Activated CD4-positive, alpha-beta T cell treated with anti-CD3 and anti-CD28 coated beads for 36 hours (primary cell): ENCODE data around the gene ZSCAN2. TPM values are rescaled to one million over a fixed set of nuclear protein-coding genes. Genes with fewer than 3 reads are reported as not detected.
"Not testable (repeated sequence)": the region's sequence is repeated elsewhere in the genome, so short reads cannot be mapped to it uniquely, and the experiment has no call there.

Experiments used
- ATAC-seq: fragments of 200-7000 bp; cut with Tn5 transposase; one replicate; pipeline ENCODE4 v1.10.0; 2021; ENCODE audit warnings: mild to moderate bottlenecking, moderate library complexity
- CTCF ChIA-PET: fragments of 350-600 bp; sonication (Branson Sonifier 250); formaldehyde crosslinking; loops from one replicate; lab custom pipeline; 2021; ENCODE audit warnings: antibody characterized with exemption; lab: Charles Lee
- POLR2A ChIA-PET: fragments of 350-600 bp; sonication (Branson Sonifier 250); formaldehyde crosslinking; loops from one replicate; lab custom pipeline; 2021; ENCODE audit warnings: antibody characterized with exemption, inconsistent platforms; lab: Charles Lee
- DNase-seq: peaks from one replicate; pipeline ENCODE4 v3.0.0-alpha.2; 2020
- H3K27ac Mint-ChIP-seq: one replicate; pipeline ENCODE4 v1.8.0; 2021; ENCODE audit warnings: mixed read lengths
- H3K27me3 Mint-ChIP-seq: one replicate; pipeline ENCODE4 v1.8.0; 2021; ENCODE audit warnings: mixed read lengths
- H3K36me3 Mint-ChIP-seq: one replicate; pipeline ENCODE4 v1.8.0; 2021; ENCODE audit warnings: low read depth, mixed read lengths
- H3K4me1 Mint-ChIP-seq: one replicate; pipeline ENCODE4 v1.8.0; 2021; ENCODE audit warnings: mixed read lengths
- H3K4me3 Mint-ChIP-seq: one replicate; pipeline ENCODE4 v1.8.0; 2021; ENCODE audit warnings: mild to moderate bottlenecking, moderate library complexity, mixed read lengths
- H3K9me3 Mint-ChIP-seq: one replicate; pipeline ENCODE4 v1.8.0; 2021; ENCODE audit warnings: low read depth, mixed read lengths
- intact Hi-C, 2 experiments: fragments of 100-400 bp; cut with DNase I in 1 of 2; cut with micrococcal nuclease in 1 of 2; formaldehyde crosslinking; loops; one replicate each; pipeline versions ENCODE4 v1.14.2 to v1.15.1; 2022 to 2024; cut with DNase I, micrococcal nuclease
- total RNA-seq, 2 experiments: library from RNA; stranded (reverse); gene quantifications; one replicate each; pipeline ENCODE4 v1.2.3, GENCODE V29; 2021

ZSCAN2 gene
- 1 to 10 TPM; 5.1 to 5.4 TPM for total RNA-seq

DNA sequence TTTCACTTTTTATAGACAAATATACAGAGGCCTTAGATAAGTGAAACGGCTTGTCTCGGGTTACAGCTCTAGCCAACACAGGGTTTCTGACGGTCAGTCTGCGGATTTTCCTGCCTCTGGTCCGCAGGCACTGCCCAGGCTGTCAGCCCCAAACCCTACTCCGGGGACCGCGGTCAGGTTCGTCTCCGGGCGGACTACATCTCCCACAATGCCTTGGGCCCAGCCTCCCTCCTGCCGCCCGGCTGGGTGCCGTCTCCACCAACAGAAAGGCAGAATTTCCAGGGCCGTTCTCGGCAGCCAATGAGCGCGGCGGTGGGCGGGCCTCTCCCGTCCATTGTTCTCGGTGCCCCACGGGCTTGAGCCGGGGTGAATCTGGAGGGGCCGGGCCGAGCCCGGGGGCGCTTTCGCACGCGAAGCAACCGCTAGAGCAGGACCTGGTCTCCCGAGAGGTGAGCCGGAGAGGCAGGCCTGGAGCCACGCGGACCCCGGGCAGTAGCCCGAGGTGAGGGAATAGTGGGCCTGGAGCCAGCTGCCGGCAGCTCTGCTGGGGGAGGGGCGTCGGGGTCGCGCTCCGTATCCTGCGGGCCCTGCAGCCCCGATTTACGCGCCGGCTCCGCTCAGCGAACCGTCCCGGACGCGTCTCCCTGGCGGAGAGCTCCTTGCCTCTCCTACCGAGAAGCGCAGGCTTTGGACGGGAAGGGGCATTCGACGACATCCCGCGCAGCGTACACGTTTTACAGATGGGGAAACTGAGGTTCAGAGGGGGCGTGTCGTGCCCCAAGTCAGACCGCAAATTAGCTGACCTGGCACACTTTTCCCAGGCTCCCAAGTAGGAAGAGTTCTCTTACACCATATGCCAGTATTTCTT lies at the start of gene ZSCAN2:
TSS of gene ZSCAN2 (plus strand) at position 323 of the 868 bp plus-strand sequence. CDS start 2,919 bp downstream, outside the sequence.
- peak; percentile 97 for DNase-seq
- H3K27me3 Mint-ChIP-seq, result no peaks in the 10 kb centered on the region
- ChIA-PET CTCF (interaction anchor here (0.6 to 4.2 kb wide), 11 partner anchors 8 to 278 kb away, joined by 3 to 17 read pairs (median 3); no protein-coding TSS in a partner anchor), POLR2A (interaction anchor here (0.6 to 1.1 kb wide), 4 partner anchors 9 to 327 kb away, joined by 3 to 4 read pairs (median 4); no protein-coding TSS in a partner anchor)
- H3K9me3 Mint-ChIP-seq, result no peaks in the 10 kb centered on the region
- peak within 1 kb of the TSS; percentile 82 for H3K4me3 Mint-ChIP-seq
- peaks cover 11% of the 10 kb centered on the region for H3K36me3 Mint-ChIP-seq
- H3K4me1 Mint-ChIP-seq, result peaks cover 64% of the 10 kb centered on the region
- intact Hi-C loops, result loop anchor here (1.0 to 5.0 kb wide), 8 partner anchors 30 to 379 kb away; partner anchors contain the start of genes WDR73 (in 2 of the 2), ZNF592 (in 2 of the 2) and SEC11A (in 1 of the 2)
- ATAC-seq, result peak; percentile 96
- peak within 1 kb of the TSS; percentile 58 for H3K27ac Mint-ChIP-seq

DNA sequence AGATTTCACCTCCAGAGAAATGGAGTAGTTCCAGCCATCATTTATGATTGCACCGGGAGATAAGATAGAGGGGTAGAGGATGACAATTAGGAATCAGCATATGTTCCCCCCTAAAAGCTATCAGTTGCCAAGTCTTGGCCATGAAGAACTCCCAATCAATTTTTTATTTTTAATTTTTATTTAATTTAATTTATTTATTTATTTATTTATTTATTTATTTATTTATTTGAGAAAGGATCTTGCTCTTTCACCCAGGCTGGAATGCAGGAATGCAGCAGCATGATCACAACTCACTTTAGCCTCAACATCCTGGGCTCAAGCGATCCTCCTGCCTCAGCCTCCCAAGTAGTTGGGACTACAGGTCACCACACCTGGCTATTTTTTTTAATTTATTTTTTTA lies 49.2 kb upstream of the ZSCAN2 start:
- H3K27ac Mint-ChIP-seq, H3K9me3 Mint-ChIP-seq, POLR2A ChIA-PET, H3K36me3 Mint-ChIP-seq, DNase-seq, H3K27me3 Mint-ChIP-seq, H3K4me3 Mint-ChIP-seq, intact Hi-C loops, ATAC-seq, CTCF ChIA-PET: not testable (repeated sequence)
- peaks cover 17% of the 10 kb centered on the region for H3K4me1 Mint-ChIP-seq

DNA sequence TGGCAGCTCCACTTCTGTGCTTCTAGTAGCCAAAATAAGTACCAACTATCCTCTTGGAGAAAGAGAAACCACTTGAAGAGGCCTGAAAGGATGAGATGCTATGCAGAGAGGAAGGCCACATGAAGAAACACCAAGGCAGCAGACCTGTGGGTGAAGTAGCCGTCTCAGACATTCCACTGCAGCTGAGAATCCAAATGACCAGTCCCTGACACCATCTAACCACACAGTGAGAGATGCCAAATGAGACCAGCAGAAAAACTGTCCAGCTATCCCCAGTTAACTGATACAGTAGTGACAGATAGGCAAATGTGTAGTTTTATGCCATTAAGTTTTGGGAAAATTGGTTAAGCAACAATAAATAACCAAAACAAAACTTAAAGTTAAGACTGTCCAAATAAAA lies 47.9 kb upstream of the ZSCAN2 start:
- ATAC-seq, result no peak

DNA sequence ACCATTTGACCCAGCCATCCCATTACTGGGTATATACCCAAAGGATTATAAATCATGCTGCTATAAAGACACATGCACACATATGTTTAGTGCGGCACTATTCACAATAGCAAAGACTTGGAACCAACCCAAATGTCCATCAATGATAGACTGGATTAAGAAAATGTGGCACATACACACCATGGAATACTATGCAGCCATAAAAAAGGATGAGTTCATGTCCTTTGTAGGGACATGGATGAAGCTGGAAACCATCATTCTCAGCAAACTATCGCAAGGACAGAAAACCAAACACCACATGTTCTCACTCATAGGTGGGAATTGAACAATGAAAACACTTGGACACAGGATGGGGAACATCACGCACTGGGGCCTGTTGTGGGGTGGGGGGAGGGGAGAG lies 44.1 kb upstream of the ZSCAN2 start:
- H3K4me3 Mint-ChIP-seq, DNase-seq, ATAC-seq, H3K4me1 Mint-ChIP-seq, H3K9me3 Mint-ChIP-seq, H3K27ac Mint-ChIP-seq, H3K27me3 Mint-ChIP-seq, POLR2A ChIA-PET, H3K36me3 Mint-ChIP-seq, CTCF ChIA-PET, intact Hi-C loops: not testable (repeated sequence)

More for the DNA sequence above, 47.9 kb upstream of the ZSCAN2 start:
- peaks cover 10% of the 10 kb centered on the region for H3K36me3 Mint-ChIP-seq
- intact Hi-C loops, result no loop called here
- POLR2A ChIA-PET, result no interaction called here
- CTCF ChIA-PET, result no interaction called here
- no peak overlapping the region for H3K4me3 Mint-ChIP-seq
- H3K27ac Mint-ChIP-seq, result no peak overlapping the region
- no peaks in the 10 kb centered on the region for H3K9me3 Mint-ChIP-seq
- H3K4me1 Mint-ChIP-seq, result peaks cover 10% of the 10 kb centered on the region
- no peaks in the 10 kb centered on the region for H3K27me3 Mint-ChIP-seq
- no peak for DNase-seq

DNA sequence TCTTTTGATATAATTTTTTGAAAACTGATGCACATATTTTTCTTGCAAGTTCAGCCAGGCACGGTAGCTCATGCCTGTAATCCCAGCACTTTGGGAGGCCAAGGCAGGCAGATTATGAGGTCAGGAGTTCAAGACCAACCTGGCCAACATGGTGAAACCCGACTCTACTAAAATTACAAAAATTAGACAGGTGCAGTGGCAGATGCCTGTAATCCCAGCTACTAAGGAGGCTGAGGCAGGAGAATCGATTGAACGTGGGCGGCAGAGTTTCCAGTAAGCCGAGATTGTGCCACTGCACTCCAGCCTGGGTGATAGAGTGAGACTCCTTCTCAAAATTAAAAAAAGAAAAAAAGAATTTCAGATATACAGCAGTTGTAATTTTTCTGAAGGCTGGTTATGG lies 32.8 kb upstream of the ZSCAN2 start:
- H3K4me3 Mint-ChIP-seq, DNase-seq, CTCF ChIA-PET, ATAC-seq, H3K27ac Mint-ChIP-seq, H3K36me3 Mint-ChIP-seq, H3K27me3 Mint-ChIP-seq, H3K9me3 Mint-ChIP-seq, POLR2A ChIA-PET, intact Hi-C loops: not testable (repeated sequence)
- H3K4me1 Mint-ChIP-seq, result peaks cover 20% of the 10 kb centered on the region

DNA sequence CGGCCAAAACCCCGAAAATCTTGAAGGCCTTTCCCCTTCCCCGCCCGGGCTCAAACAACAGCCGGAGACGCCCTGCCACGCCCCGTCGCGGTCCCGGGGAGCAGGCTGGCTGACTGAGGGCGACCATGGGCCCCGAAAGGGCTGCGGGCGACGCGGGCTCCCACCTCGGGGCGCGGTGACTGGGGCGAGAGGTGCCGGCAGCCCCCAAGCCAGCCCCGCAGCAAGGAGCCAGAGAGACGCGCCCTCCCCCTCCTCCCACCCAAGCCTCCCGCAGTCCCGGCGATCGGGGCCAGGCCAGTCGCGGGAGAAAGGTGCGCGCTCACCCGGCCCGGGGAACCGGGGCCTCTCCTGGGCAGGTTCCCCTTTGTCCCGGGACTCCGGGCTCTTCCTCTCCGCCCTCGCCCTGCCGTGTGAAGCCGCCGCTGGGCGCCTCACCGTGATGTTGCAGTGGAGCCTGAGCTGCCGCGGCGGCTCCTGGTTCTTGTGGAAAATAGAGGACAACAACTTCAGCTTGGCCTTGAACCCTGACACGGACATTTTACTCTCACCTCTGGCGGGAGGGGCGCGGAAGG lies 30.6 kb upstream of the ZSCAN2 start:
- DNase-seq (peak; percentile 69), ATAC-seq (peak; percentile 43)
- H3K27ac Mint-ChIP-seq, result peak overlapping the region; percentile 77
- intact Hi-C loops, result loop anchor here in 1 of 2 experiments (2.0 kb wide), 2 partner anchors 31 to 63 kb away; partner anchors contain the start of gene ZSCAN2
- ChIA-PET CTCF (interaction anchor here (0.6 to 8.6 kb wide), 10 partner anchors 9 to 358 kb away, joined by 3 to 65 read pairs (median 4); no protein-coding TSS in a partner anchor), POLR2A (interaction anchor here (0.6 kb wide), 2 partner anchors 192 to 424 kb away, joined by 3 to 4 read pairs; no protein-coding TSS in a partner anchor)
- H3K4me3 Mint-ChIP-seq, result peak overlapping the region; percentile 73
- H3K4me1 Mint-ChIP-seq, result peaks cover 20% of the 10 kb centered on the region
- H3K27me3 Mint-ChIP-seq, result peaks cover 2% of the 10 kb centered on the region
- no peaks in the 10 kb centered on the region for H3K9me3 Mint-ChIP-seq
- H3K36me3 Mint-ChIP-seq, result no peaks in the 10 kb centered on the region

DNA sequence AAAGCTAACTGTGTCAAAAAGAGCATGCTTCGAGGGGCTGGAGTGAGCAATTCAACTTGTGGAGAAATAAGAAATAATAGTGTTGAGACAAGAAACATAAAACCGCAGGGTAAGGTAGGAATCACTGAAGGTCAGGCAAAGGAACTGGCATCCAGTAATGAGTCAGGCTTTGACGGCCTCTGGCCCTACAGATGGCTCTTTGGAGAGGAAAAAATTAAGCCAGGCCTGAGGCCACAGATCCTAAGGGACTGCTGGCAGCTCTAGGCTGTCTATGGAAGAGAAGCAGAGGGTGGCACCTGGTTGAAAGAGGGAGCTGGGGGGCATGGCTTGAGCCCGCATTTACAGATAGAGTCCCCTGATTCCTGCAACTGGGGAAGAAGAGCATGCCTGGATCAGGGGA lies 28.6 kb upstream of the ZSCAN2 start:
- ChIA-PET CTCF (interaction anchor here (0.6 to 8.6 kb wide), 7 partner anchors 9 to 428 kb away, joined by 3 to 65 read pairs (median 4); no protein-coding TSS in a partner anchor), POLR2A (no interaction called here)
- H3K36me3 Mint-ChIP-seq, result no peaks in the 10 kb centered on the region
- no peak for ATAC-seq
- H3K27me3 Mint-ChIP-seq, result no peaks in the 10 kb centered on the region
- no peaks in the 10 kb centered on the region for H3K9me3 Mint-ChIP-seq
- H3K4me1 Mint-ChIP-seq, result peaks cover 15% of the 10 kb centered on the region
- no peak overlapping the region for H3K4me3 Mint-ChIP-seq
- H3K27ac Mint-ChIP-seq, result no peak overlapping the region
- DNase-seq, result no peak
- intact Hi-C loops, result no loop called here

DNA sequence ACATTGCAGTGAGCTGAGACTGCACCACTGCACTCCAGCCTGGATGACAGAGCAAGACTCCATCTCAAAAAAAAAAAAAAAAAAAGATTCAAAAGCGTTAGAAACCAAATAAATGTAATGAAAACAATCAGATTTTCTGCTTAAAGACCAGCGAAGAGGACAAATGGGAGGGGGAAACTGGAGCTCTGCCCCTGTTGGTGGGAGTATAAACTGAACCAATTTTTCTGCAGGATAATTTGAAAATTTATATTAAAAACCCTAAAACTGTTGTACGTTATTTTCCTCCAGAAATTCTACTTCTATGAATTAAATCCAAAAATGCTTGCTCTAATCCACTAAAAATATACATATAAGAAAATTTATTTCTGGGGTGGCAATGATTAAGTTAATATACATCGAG lies 25.3 kb upstream of the ZSCAN2 start:
- Mint-ChIP-seq H3K27ac (no peak overlapping the region), H3K4me1 (peaks cover 5% of the 10 kb centered on the region), H3K9me3 (no peaks in the 10 kb centered on the region), H3K27me3 (no peaks in the 10 kb centered on the region), H3K36me3 (no peaks in the 10 kb centered on the region), H3K4me3 (no peak overlapping the region)
- CTCF ChIA-PET, result interaction anchor here (1.0 to 8.6 kb wide), 5 partner anchors 10 to 44 kb away, joined by 3 to 65 read pairs (median 4); no protein-coding TSS in a partner anchor
- DNase-seq (no peak), ATAC-seq (no peak)
- intact Hi-C loops, result no loop called here
- POLR2A ChIA-PET, result no interaction called here

DNA sequence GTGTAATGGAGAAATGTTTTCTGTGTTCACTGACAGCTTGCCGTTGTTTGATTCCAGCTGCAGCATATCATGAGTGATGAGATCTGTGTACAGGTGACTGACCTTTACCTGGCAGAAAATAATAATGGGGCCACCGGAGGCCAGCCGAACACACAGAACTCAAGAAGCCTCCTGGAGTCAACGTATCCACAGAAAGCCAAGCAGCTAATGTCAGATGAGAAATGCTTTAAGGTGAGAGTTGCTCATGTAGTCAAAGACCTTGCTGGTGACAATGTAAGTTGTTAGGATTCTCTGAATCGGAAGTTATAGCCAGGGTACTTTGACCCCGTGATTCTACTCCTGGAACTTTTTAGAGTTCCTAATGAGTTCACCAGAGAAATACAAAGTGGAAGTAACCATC lies 22.9 kb upstream of the ZSCAN2 start:
- intact Hi-C loops, H3K36me3 Mint-ChIP-seq, H3K27ac Mint-ChIP-seq, H3K9me3 Mint-ChIP-seq, POLR2A ChIA-PET, H3K4me3 Mint-ChIP-seq, DNase-seq, H3K27me3 Mint-ChIP-seq, H3K4me1 Mint-ChIP-seq, ATAC-seq: not testable (repeated sequence)
- CTCF ChIA-PET, result interaction anchor here (0.6 to 8.6 kb wide), 4 partner anchors 9 to 268 kb away, joined by 3 to 65 read pairs (median 3); no protein-coding TSS in a partner anchor

DNA sequence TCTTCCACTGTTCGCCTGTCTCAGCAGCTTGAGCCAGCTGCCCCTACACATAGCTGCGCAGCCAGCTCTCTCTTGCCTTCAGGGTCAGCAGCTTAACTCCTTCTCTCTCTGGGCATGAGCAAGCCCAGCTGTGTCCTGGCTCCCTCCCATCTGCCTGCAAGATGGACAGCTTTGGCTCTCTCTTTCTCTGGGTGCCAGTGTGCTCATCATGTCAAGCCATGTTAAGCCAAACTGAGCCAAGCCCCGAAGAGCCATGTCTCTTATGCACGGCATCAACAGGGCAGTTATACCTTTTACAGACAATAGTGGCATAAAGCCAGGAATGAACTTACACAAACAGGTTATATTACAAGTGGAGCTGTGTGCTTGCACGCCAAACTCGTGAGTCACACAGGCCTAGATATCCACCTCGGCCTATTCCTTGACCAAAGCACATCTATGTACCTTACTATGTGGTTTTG lies 21.5 kb upstream of the ZSCAN2 start:
- not testable (repeated sequence) for DNase-seq

More for the DNA sequence above, 21.5 kb upstream of the ZSCAN2 start:
- POLR2A ChIA-PET, H3K4me3 Mint-ChIP-seq, H3K36me3 Mint-ChIP-seq, H3K27ac Mint-ChIP-seq, ATAC-seq, H3K4me1 Mint-ChIP-seq, intact Hi-C loops, H3K27me3 Mint-ChIP-seq, H3K9me3 Mint-ChIP-seq: not testable (repeated sequence)
- CTCF ChIA-PET, result interaction anchor here (0.6 to 1.1 kb wide), 2 partner anchors 9 to 16 kb away, joined by 4 to 5 read pairs; no protein-coding TSS in a partner anchor
